ENCODE measurements around the gene FAM209B. TPM values are rescaled to one million over a fixed set of nuclear protein-coding genes. Genes with fewer than 3 reads are reported as not detected.

Gene FAM209B
- total RNA-seq, 3 donors from 2014 or later, result not detected

GRCh38 chr20:56580226-56580625 is 47.2 kb downstream of the FAM209B start:
- intact Hi-C loops (cut with DNase I; ENCODE audit: low total_unique reads), result no loop called here
- DNase-seq (ENCODE audit: low spot score in 2 of 2), result no peak
- H3K36me3 ChIP-seq, result no peaks in the 10 kb centered on the region
- H3K27me3 ChIP-seq, result no peaks in the 10 kb centered on the region
- no peaks in the 10 kb centered on the region for H3K4me1 ChIP-seq
- no peak overlapping the region for H3K27ac ChIP-seq
- no peak overlapping the region for H3K4me3 ChIP-seq
- H3K9me3 ChIP-seq, result no peaks in the 10 kb centered on the region
- no peak for TF ChIP-seq POLR2AphosphoS5 (IDR thresholded peaks at IDR 0.05)
- TF ChIP-seq CTCF (IDR thresholded peaks at IDR 0.05), result no peak
- TF ChIP-seq POLR2A (IDR thresholded peaks at IDR 0.05), result no peak

- DNase-seq (ENCODE audit: low spot score in 2 of 2), result no peak
- TF ChIP-seq POLR2AphosphoS5 (IDR thresholded peaks at IDR 0.05) (no peak), POLR2A (IDR thresholded peaks at IDR 0.05) (no peak), CTCF (IDR thresholded peaks at IDR 0.05) (no peak)
These were observed 48.7 kb downstream of the FAM209B start for GRCh38 chr20:56581701-56582100.

GRCh38 chr20:56582542-56582941 is 49.5 kb downstream of the FAM209B start:
- intact Hi-C loops (cut with DNase I; ENCODE audit: low total_unique reads), result no loop called here
- no peak for DNase-seq (ENCODE audit: low spot score in 2 of 2)
- Histone ChIP-seq H3K9me3 (no peaks in the 10 kb centered on the region), H3K4me3 (no peak overlapping the region), H3K36me3 (no peaks in the 10 kb centered on the region), H3K27ac (no peak overlapping the region), H3K27me3 (no peaks in the 10 kb centered on the region), H3K4me1 (no peaks in the 10 kb centered on the region)
- TF ChIP-seq POLR2A (IDR thresholded peaks at IDR 0.05), result no peak

More at GRCh38 chr20:56581701-56582100, 48.7 kb downstream of the FAM209B start:
- H3K27me3 ChIP-seq, result no peaks in the 10 kb centered on the region
- no peak overlapping the region for H3K4me3 ChIP-seq
- H3K36me3 ChIP-seq, result no peaks in the 10 kb centered on the region
- intact Hi-C loops (cut with DNase I; ENCODE audit: low total_unique reads), result no loop called here
- H3K9me3 ChIP-seq, result no peaks in the 10 kb centered on the region
- no peaks in the 10 kb centered on the region for H3K4me1 ChIP-seq
- no peak overlapping the region for H3K27ac ChIP-seq

DNA sequence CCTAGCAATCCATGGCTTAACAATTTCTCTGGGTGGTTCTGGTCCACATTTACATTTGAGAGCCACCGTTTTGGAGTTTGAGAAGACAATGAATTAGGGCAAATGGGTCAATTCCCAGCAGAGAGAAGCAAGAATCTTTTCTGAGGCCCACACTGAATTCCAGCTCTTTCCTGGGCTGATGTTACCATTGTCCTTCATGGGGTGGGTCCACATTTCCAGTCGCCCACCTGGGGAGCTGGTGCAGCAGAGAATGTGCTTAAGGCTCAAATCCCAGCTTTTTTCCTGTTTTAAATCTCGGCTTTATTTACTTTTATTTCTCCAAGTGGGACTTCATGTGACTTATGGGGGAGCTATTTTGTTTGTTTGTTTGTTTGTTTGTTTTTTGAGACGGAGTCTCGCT is 51.9 kb downstream of the FAM209B start:
- Histone ChIP-seq H3K36me3 (no peaks in the 10 kb centered on the region), H3K9me3 (no peaks in the 10 kb centered on the region), H3K4me1 (no peaks in the 10 kb centered on the region), H3K27me3 (no peaks in the 10 kb centered on the region), H3K27ac (no peak overlapping the region), H3K4me3 (no peak overlapping the region)
- TF ChIP-seq POLR2A (IDR thresholded peaks at IDR 0.05), result no peak
- no peak for TF ChIP-seq POLR2AphosphoS5 (IDR thresholded peaks at IDR 0.05)
- TF ChIP-seq CTCF (IDR thresholded peaks at IDR 0.05), result no peak
- intact Hi-C loops (cut with DNase I; ENCODE audit: low total_unique reads), result no loop called here
- no peak for DNase-seq (ENCODE audit: low spot score in 2 of 2)

Other genes starting within 250 kb of the FAM209B start
- gene FAM210B, start 174.3 kb upstream of the FAM209B start, total RNA-seq, result 10 to 100 TPM; 62.6 to 100.0 (median 80.8) TPM
- 1 to 10 TPM in 2 of 3 donors, under 1 TPM in 1; 0.98 to 2.2 (median 1.6) TPM for gene AURKA, start 141.0 kb upstream of the FAM209B start, total RNA-seq
- gene CSTF1, start 140.6 kb upstream of the FAM209B start, total RNA-seq, result 10 to 100 TPM; 17.1 to 53.4 (median 35.7) TPM
- 1 to 10 TPM; 1.6 to 3.4 (median 2.2) TPM for gene CASS4, start 121.0 kb upstream of the FAM209B start, total RNA-seq
- gene RTF2, start 64.6 kb upstream of the FAM209B start, total RNA-seq, result 10 to 100 TPM; 58.0 to 80.0 (median 66.3) TPM
- gene FAM209A, start 8.5 kb upstream of the FAM209B start, total RNA-seq, result under 1 TPM in 1 of 3 donors, not detected in 2; 0.96 TPM
- gene TFAP2C, start 96.1 kb downstream of the FAM209B start, total RNA-seq, result 10 to 100 TPM in 2 of 3 donors, 1 to 10 TPM in 1; 1.8 to 66.9 (median 24.9) TPM

Data from breast epithelium (tissue), 4 donors.